KG1 (cell line): ENCODE data around the gene SLC12A9.
A peak's percentile ranks its signal among the peaks of the same experiment; 100 is the strongest.

Experiments
- DNase-seq: peaks from one replicate; lab custom pipeline; 2025; lab: John Stamatoyannopoulos, UW

SLC12A9 gene

GRCh38 chr7:100864263-100864845, 11.8 kb downstream of the SLC12A9 start:
- DNase-seq: no peak

- DNase-seq: no peak
Measured at GRCh38 chr7:100865372-100865911, 12.9 kb downstream of the SLC12A9 start.

GRCh38 chr7:100865938-100866728, 13.6 kb downstream of the SLC12A9 start:
- no peak for DNase-seq

GRCh38 chr7:100866729-100867039, 14.2 kb downstream of the SLC12A9 start:
- DNase-seq: no peak

DNA sequence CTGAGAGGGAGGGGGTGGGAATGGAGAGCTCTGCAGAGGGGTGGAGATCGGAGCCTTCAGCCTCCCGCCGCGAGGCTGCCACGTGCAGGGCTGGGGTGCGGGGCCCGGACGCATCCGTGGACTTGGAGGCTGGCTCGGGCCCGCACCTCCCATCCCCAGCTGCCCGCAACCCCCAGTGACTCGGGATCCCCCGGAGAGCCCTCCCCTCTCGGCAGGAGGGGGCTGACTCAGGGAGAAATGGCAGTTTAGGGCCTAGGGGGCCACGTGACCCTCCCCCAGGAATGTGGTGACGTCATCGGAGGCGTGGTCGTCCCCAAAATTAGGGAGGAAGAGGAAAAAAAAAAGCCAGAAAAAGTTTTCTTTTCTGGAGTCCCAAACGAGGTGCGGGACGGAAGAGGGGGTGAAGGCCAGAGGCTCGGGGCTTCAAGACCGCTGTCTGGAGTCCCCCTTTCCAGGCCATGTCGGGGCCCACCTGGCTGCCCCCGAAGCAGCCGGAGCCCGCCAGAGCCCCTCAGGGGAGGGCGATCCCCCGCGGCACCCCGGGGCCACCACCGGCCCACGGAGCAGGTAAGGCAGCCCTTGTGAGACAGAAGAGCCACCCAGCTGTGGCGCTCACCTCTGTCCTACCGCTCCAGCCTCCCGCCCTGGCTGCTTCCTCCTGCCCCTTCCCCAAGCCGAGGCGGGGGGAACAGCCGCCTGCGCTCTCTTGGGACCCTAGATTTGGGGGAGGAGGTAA, 14.7 kb downstream of the SLC12A9 start, which contains the start of gene TRIP6:
Gene TRIP6, plus strand, starts transcription at position 348 of the 736 bp plus-strand sequence. Its CDS starts 111 bp downstream, at position 459.
- DNase-seq: no peak

DNA sequence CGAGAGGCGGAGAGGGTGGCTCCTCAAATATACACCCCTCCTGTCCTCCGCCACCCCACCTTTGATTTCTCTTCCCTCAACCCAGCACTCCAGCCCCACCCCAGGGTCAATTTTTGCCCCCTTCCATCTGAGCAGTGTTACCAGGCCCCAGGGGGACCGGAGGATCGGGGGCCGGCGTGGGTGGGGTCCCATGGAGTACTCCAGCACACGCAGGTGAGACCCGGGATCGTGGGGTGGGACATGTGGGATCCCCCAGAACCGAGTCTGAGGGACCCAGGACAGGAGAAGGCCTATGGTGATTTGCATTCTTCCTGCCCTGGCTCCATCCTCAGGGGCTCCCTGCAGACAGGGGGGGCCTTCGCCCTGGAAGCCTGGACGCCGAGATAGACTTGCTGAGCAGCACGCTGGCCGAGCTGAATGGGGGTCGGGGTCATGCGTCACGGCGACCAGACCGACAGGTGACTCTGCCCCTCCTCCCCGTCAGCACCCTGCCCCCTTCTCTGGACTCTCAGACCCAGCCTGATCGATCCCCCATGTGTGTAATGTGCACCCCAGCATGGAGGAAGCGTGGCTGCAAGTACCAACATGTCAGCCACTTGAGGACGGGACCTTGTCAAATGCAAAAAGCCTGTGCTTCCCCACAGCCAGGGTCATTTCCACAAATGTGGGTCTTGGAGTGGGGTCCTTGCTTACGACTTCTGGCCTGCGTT, 15.4 kb downstream of the SLC12A9 start:
- no peak for DNase-seq

DNA sequence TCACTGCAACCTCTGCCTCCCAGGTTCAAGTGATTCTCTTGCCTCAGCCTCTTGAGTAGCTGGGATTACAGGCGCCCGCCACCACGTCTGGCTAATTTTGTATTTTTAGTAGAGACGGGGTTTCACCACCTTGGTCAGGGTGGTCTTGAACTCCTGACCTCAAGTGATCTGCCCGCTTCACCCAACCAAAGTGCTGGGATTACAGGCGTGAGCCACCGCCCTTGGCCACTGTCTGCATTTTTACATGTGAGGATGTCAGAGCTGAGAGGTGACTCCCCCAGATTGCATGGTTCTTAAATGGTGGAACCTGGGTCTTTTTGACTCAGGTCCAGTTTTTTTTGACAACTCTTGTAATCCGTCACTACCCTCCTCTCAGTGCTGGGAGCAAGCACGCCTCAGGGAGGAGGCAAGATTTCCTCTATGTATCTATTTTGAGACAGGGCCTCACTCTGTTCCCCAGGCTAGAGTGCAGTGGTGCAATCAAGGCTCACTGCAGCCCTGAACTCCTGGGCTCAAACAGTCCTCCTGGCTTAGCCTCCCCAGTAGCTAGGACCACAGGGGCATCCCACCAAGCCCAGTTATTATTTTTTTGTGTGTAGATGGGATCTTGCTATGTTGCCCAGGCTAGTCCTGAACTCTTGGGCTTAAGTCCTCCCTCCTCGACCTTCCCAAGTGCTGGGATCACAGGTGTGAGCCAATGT, 21.2 kb downstream of the SLC12A9 start:
- no peak for DNase-seq

- no peak for DNase-seq
Measured at GRCh38 chr7:100874300-100874576, 21.7 kb downstream of the SLC12A9 start.

GRCh38 chr7:100874577-100875355, 22.3 kb downstream of the SLC12A9 start, which contains the start of gene SRRT:
Gene SRRT (plus strand): TSS chr7:100875103. CDS start chr7:100875591, 488 bp downstream.
- DNase-seq: peak; percentile 79

DNA sequence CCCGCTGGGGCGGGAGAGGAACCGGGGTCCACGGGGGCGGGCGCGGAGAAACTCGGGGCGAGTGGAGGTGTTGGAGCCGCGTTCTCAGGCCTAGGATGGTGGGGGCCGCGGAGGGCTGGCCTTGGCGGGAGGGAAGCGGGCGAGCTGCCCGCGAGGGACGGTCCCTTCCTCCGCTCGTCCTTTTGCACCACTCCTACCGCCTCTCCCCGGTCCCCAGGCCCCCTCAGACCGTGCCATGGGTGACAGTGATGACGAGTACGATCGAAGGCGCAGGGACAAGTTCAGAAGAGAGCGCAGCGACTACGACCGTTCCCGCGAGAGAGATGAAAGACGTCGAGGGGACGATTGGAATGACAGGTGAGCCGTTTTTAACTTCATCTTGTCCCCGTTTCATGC, 22.8 kb downstream of the SLC12A9 start:
- DNase-seq: no peak

- DNase-seq: no peak
Measured at GRCh38 chr7:100878013-100878412, 25.5 kb downstream of the SLC12A9 start.

GRCh38 chr7:100878685-100879084, 26.2 kb downstream of the SLC12A9 start:
- DNase-seq: no peak

DNA sequence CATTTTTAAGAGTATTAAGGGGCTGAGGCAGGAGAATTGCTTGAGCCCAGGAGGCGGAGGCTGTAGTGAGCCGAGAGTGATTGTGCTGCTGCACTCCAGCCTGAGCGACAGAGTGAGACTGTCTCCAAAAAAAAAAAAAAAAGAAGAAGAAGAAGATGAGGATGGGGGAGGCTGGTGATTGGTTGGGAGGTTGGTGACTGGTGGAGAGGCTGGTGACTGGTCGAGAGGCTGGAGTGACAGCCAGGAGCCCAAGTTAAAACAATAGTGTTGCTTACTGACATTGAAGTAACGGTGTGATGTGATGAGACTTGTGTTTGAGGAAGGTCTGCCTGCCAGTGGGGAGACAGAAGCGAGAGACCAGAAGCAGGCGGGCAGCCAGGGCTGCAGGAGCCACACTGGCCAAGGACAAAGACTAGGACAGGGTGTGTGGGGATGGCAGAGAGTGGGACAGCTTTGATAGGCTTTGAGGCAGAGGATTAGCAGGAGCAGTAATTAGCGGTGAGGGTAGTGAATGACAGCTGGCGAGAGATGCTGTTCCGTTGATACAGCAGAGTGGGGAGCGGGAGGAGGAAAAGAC, 27.3 kb downstream of the SLC12A9 start:
- DNase-seq: no peak

DNA sequence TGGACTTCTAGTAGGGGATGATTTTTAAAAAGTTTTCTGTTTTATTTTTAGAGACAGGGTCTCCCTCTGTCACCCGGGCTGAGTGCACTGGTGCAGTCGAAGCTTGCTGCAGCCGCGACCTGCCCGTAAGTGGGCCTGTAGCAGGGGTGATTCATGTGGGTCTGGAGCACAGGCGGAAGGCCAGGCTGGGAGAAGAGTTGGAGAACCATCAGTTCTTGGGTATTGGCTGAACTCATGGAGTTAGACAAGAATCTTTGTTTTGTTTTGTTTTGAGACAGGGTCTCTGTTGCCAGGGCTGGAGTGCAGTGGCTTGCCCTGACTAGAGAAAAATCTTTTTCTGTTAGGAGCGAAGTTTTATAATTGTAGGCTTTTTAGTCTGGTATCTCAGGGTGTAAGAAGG, 28.1 kb downstream of the SLC12A9 start:
- DNase-seq: no peak

- no peak for DNase-seq
Measured at GRCh38 chr7:100881136-100881535, 28.6 kb downstream of the SLC12A9 start.

DNA sequence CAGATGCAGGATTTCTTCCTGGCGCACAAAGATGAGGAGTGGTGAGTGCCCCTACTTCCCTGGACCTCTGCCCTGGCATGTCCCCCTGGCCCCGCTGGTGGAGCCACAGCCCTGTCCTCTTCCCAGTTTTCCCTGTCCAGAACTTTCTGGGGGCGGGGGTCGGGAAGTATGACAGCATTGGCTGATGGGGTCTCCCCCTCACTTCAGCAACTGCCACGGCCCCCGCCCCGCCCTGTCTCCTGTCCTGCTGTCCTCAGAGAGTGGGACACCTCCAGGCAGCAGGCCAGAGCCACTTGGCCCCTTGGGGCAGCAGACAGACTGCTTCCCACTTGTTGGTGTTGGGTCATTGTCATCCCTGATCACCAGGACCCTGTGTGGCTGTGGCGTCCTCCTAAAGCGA, 29.7 kb downstream of the SLC12A9 start:
- DNase-seq: no peak

DNA sequence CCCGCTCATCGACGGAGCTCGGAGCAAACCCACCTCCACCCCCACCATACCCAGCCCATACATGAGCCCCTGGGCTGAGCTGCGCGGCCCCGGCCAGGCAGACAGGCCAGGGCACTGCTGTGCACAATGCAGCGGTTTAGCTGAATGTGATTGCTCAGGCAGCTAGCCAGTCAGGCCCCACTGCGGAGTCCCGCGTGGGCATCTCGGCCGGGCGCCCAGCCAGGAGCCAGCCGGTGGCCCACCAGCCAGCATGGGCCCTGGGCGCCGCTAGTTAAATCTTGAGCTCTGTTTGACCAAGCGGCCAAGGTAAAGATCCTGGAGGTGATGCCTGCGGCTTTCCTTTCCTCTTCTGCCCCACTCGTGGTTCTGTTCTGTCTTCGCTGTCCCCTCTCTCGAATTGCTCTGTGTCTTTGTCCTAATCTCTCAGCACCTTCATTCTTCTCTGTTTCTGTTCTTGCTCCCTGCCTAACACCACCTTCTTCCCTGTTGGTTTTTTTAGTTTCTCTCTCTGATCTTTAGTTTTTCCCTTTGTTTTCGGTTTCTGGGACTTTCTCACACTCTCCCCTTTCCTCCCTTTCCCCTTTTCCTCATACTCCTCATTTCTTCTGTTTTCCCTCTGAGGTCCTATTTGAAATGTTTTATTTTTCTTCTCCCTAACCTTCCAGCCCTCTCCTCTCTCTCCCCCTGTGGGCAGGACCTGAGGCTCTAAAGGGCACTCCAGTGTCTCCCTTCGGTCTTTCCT, 30.4 kb downstream of the SLC12A9 start:
- DNase-seq: no peak

DNA sequence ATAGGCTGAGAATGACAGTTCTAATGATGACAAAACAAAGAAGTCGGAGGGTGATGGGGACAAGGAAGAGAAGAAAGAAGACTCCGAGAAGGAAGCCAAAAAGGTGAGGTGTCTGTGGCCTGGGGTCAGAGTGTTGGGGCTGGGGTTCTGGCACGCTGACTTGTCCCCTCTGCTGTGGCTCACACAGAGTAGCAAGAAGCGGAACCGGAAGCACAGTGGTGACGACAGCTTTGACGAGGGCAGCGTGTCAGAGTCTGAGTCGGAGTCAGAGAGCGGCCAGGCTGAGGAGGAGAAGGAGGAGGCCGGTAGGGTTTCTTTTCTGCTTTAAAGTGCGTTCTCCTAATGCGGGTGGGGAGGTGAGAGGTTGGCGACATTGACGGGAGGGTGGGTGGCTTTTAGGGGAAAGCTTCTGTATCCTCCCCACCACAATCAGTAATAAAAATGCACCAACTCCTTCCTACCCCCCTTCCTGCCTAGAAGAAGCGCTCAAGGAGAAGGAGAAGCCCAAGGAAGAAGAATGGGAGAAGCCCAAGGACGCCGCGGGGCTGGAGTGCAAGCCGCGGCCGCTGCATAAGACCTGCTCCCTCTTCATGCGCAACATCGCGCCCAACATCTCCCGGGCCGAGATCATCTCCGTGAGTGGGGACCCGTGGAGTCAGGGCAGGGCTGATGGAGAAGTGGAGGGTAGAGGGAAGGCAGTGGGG, 32.4 kb downstream of the SLC12A9 start:
- DNase-seq: no peak

DNA sequence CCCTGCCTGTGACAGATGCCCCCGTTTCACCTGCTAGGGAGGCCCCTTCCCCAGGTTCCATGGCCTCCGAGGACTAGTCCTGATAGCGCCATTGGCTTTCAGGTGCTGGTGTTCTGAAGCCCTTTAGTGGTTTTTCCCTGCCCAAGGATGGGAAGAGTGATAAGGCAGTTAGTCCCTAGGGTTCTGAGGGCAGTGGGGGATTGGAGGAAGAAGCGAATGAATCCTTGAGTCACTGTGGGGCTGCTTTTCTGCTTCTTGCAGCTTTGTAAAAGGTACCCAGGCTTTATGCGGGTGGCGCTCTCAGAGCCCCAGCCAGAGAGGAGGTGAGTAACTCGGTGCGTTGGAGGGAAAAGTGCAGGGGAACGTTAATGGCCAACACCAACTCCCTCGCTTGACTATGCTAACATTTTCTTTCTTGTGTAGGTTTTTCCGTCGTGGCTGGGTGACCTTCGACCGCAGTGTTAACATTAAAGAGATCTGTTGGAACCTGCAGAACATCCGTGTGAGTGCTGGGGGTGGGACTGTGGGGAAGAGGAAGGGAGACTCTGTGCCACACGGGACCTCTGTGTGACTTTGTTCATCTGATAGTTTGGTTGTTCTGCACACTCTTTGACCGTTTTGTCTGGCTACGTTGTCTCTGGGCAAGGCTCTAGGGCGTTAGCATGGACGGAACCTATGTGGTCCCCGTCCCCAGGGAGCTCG, 33.1 kb downstream of the SLC12A9 start:
- no peak for DNase-seq
